ENCODE data around the gene SFTPB.

- TF ChIP-seq POLR2A (IDR thresholded peaks at IDR 0.05; ENCODE audit: low read length) (no peak), GATA1 (IDR thresholded peaks at IDR 0.05; ENCODE audit: low read depth, low read length) (no peak)
Observed at GRCh38 chr2:85644909-85645308, 23.1 kb downstream of the SFTPB start.
